Measurements from ENCODE around the gene KRTAP4-11.
"Not testable (repeated sequence)": the region's sequence is repeated elsewhere in the genome, so short reads cannot be mapped to it uniquely, and the experiment has no call there.

KRTAP4-11 gene

GRCh38 chr17:41123292-41123990, 5.3 kb upstream of the KRTAP4-11 start:
- not testable (repeated sequence) for DNase-seq

GRCh38 chr17:41121742-41122141, 3.6 kb upstream of the KRTAP4-11 start:
- no peak for DNase-seq

GRCh38 chr17:41119696-41120690, 1.8 kb upstream of the KRTAP4-11 start:
- peak; percentile 14 for DNase-seq

GRCh38 chr17:41118721-41119120, 548 bp upstream of the KRTAP4-11 start:
- DNase-seq, result no peak

GRCh38 chr17:41116297-41116696, 1.9 kb downstream of the KRTAP4-11 start:
- peak; percentile 1 for DNase-seq

DNA sequence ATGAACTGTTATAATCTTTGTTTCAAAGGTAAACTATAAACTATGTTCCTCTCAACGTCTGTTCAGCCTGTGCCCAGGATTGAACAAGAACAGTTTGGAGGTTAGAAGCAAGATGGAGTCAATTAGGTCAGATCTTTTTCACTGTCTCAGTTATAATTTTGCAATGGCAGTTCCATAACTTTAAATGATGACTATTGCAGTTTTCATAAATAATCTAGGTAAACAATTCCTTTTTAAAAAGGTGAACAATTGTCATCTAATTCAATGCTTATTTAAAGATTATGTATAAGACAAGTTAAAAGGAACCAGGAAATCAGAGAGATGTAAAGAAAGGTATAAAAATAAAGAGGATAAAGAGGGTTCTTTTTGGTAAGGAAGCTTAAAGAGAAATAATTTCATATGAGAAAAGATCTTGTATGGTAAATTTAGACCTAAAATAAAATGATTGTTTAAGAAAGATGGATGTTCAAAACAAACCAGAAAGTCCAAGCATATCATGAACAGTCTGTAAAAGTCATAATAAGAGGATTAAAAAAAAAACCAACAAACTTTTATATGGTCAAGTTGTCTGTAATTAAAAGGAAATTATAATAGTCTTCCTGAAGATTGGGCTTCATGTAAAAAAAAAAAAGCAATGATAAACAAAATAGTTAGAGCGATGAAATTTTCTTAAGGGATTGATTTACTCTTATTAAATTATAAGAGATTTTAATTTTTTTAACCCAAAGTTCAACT, 6.9 kb downstream of the KRTAP4-11 start:
- DNase-seq, result no peak

GRCh38 chr17:41108728-41109386, 9.3 kb downstream of the KRTAP4-11 start:
- DNase-seq, result not testable (repeated sequence)

- DNase-seq, result no peak
Observed at GRCh38 chr17:41107941-41108450, 10.2 kb downstream of the KRTAP4-11 start.

- not testable (repeated sequence) for DNase-seq
Observed at GRCh38 chr17:41105347-41105746, 12.8 kb downstream of the KRTAP4-11 start, which contains the start of gene KRTAP4-9. Gene KRTAP4-9 (plus strand): TSS chr17:41105389. CDS start chr17:41105389, 0 bp downstream.

DNA sequence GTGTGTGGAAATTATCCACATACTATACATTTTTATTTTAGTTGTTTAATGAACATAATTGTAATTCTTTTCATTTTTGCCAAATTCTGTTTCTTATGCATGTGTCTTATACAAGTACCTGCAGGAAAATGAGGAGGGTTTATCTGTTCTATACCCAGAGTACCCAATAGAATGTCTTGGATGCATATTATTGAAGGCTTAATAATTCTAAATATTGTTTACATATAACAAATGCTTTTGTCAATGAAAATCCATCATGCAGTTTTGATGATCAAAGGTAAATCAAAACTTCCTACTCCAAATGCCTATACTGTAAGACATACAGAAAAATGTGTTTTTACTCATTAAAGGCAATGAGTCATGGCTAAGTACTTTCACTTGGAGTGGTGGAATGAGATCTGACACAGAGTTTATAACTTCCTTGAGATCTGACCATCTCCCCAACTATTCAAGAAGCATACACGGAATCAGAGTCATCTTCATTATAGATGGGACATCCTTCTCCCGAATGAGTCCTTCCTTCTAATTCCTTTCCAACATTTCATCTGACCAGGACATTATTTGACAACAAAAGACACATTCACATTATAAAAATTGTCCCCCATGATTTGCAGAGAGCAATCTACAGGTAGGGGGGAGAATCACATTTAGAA, 13.7 kb downstream of the KRTAP4-11 start:
- DNase-seq, result not testable (repeated sequence)

DNA sequence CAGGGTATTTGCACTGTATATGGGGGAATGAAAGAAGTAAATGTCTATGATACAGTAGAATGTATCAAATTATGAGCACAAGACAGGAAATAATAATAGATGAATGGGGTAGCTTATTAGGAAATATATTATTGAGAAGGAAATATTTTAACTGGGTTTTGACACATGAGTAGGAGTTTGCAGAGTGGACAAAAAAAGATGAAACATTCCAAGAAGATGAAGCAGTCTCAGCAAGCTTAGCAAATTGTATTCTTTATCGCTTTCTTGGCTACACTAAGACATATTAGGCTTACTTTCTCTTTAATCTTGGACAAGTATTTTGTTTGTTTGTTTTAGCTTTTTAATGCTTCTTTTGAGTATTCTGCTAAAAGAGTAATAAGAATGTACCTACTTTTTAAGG, 14.3 kb downstream of the KRTAP4-11 start:
- no peak for DNase-seq

GRCh38 chr17:41101586-41102259, 16.4 kb downstream of the KRTAP4-11 start, which contains the start of gene KRTAP4-16:
Gene KRTAP4-16 (minus strand): TSS chr17:41102209. CDS start chr17:41102209, 0 bp downstream.
- no peak for DNase-seq

- DNase-seq, result not testable (repeated sequence)
Observed at GRCh38 chr17:41099682-41100480, 18.3 kb downstream of the KRTAP4-11 start.

DNA sequence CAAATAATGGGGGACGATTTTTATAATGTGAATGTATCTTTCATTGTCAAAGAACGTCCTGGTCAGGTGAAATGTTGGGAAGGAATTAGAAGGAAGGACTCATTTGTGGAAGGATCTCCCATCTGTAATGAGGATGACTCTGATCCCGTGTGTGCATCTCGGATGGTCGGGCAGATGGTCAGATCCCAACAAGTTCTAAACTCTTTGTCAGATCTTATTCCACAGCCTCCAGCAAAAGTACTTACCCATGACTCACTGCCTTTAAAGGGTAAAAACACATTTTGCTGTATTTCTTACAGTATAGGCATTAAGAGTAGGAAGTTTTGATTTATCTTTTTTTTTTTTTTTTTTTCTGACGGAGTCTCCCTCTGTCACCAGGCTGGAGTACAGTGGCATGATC, 19.7 kb downstream of the KRTAP4-11 start:
- no peak for DNase-seq

DNA sequence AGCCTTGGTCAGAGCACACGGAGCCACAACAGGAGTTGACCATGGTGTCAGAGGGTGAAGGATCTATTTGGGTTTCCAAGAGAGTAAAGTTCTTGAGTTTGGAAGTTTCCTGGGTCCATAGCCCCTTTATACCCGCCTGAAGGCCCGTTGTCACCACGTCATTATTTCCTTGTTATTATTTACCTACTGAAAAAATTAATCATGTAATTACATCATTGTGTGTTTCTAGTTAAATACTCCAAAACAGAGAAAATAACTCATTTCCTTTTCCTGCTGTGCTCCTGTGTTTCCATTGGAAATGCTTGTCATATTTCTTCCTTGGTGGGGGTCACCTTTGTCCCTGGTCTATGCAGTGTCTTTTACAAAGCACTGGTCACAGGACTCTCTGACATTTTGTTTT, 20.1 kb downstream of the KRTAP4-11 start, which contains the start of gene KRTAP4-8:
KRTAP4-8 (minus strand) TSS at position 101 of the 400 bp plus-strand sequence; CDS start at position 43, 58 bp downstream.
- no peak for DNase-seq

DNA sequence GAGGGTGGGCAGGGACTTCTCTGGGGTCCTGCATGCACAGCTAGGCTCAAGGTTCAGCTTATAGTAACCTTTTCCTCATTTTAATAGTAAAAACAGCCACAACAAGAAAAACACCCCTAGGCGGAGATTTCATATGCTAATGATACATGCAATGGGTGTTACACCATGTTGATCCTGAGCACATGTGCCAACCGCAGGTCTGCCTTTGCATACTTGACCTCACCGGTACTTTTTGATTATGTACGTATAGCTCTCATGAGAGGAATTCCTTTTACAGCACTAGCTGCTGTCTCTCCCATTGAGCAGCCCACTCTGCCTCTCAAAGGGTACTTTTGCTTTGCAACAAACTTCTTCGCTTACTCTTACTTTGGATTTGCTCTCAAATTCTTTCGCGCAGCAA, 22.1 kb downstream of the KRTAP4-11 start:
- no peak for DNase-seq

DNA sequence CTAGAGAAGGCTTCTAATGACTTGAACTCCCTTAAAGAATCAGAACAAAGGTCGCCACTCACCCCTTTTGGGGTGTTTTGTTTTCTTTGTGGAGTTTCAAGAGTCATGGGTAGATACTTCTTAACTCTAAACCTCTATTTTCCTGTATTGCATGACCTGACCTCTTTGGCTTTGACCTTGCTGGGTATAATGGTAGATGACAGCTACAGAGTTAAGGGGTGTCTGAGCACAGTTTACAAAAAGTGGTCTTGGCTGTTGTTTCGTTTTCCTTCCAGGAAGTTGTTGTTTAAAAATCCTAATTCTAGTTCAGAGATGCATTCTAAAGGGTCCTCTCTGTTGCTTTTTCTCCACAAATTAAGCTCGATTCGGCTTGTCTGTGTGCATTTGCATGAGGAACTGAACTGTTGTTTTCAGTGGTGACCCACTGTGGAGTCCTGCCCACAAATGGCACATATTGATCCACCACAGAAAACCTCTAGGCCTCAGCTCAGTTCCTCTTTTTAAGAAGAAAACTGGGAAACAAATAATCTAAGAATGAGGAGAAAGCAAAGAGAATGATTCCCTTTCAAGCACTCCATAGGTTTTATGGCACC, 29.3 kb downstream of the KRTAP4-11 start:
- not testable (repeated sequence) for DNase-seq

GRCh38 chr17:41084100-41084856, 33.9 kb downstream of the KRTAP4-11 start, which contains the start of gene KRTAP4-7:
Gene KRTAP4-7 (plus strand): TSS chr17:41084150. CDS start chr17:41084207, 57 bp downstream.
- DNase-seq, result not testable (repeated sequence)

Data from suppressor macrophage treated with lipopolysaccharide for 4 hours (primary cell).